ENCODE data around the gene KCNE1. TPM values are rescaled to one million over a fixed set of nuclear protein-coding genes. Genes with fewer than 3 reads are reported as not detected.

KCNE1 gene
- total and polyA plus RNA-seq, 10 of the 15 experiments (the other 5 are each of a cell fraction or from before 2014, with no cell fraction given) = 0.06 to 0.18 (median 0.09) TPM; not detected in 5

DNA sequence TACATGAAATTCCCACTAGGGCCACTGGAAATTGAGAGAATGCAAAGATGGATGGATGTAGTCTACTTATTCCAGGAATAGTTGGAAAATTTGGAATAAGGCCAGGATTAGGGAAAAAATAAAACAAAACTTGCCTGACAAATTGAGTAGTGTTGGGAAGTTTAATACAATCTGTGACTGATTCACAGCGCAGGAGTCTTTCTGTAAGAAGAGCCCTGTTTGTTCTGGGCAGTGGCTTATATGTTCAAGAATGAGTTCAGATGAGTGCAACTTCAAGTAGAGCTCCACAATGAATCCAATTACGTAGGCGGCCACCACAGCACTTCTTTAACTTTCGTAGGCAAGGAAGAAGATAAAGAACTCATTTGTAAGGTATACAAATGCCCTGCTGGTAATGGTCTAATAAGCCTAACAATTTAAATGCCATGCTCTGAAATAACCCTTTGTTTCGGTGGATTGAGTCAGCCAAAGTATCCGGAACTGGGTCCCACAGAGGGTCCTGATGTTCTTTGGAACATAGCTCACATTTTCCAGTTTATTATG, 47.1 kb upstream of the KCNE1 start:
- in situ Hi-C loops (cut with MboI) (no loop called here), intact Hi-C loops (cut with micrococcal nuclease; ENCODE audit: unreplicated experiment) (no loop called here)
- Histone ChIP-seq H4K20me1 (ENCODE audit: control insufficient read depth, insufficient read depth) (no peaks in the 10 kb centered on the region), H3K27ac (ENCODE audit: control insufficient read depth, insufficient read depth) (no peak overlapping the region), H3K79me2 (ENCODE audit: control insufficient read depth, insufficient read depth, low read length) (no peaks in the 10 kb centered on the region), H3K4me1 (ENCODE audit: control insufficient read depth, insufficient read depth, low read length) (no peaks in the 10 kb centered on the region; the same call in 1 of the 2 replicates), H3K9me3 (replicated peaks; ENCODE audit: control insufficient read depth, insufficient read depth, low read length) (peaks cover 5% of the 10 kb centered on the region; the same call in 2 of the 3 replicates), H3K4me3 (no peak overlapping the region), H3K27me3 (replicated peaks in 1 of 2; ENCODE audit: control insufficient read depth in 2 of 2, insufficient read depth in 2 of 2, low read length in 1 of 2) (no peaks in the 10 kb centered on the region), H2AFZ (ENCODE audit: control insufficient read depth, low read depth, low read length) (no peak overlapping the region), H3K9ac (ENCODE audit: control insufficient read depth, insufficient read depth, low read length) (no peak overlapping the region), H3K4me2 (ENCODE audit: control insufficient read depth, insufficient read depth) (no peak overlapping the region), H3K36me3 (ENCODE audit: control insufficient read depth in 2 of 2, insufficient read depth in 2 of 2, low read length in 1 of 2) (no peaks in the 10 kb centered on the region)
- ATAC-seq (no peak), DNase-seq (ENCODE audit: low read depth, low spot score) (no peak), FAIRE-seq (no peak)
- no peak for TF ChIP-seq LARP7 (IDR thresholded peaks at IDR 0.05)
- TF ChIP-seq, protein P1, sequence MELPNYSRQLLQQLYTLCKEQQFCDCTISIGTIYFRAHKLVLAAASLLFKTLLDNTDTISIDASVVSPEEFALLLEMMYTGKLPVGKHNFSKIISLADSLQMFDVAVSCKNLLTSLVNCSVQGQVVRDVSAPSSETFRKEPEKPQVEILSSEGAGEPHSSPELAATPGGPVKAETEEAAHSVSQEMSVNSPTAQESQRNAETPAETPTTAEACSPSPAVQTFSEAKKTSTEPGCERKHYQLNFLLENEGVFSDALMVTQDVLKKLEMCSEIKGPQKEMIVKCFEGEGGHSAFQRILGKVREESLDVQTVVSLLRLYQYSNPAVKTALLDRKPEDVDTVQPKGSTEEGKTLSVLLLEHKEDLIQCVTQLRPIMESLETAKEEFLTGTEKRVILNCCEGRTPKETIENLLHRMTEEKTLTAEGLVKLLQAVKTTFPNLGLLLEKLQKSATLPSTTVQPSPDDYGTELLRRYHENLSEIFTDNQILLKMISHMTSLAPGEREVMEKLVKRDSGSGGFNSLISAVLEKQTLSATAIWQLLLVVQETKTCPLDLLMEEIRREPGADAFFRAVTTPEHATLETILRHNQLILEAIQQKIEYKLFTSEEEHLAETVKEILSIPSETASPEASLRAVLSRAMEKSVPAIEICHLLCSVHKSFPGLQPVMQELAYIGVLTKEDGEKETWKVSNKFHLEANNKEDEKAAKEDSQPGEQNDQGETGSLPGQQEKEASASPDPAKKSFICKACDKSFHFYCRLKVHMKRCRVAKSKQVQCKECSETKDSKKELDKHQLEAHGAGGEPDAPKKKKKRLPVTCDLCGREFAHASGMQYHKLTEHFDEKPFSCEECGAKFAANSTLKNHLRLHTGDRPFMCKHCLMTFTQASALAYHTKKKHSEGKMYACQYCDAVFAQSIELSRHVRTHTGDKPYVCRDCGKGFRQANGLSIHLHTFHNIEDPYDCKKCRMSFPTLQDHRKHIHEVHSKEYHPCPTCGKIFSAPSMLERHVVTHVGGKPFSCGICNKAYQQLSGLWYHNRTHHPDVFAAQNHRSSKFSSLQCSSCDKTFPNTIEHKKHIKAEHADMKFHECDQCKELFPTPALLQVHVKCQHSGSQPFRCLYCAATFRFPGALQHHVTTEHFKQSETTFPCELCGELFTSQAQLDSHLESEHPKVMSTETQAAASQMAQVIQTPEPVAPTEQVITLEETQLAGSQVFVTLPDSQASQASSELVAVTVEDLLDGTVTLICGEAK (IDR thresholded peaks at IDR 0.05; ENCODE audit: borderline replicate concordance) = no peak
- no peak for TF ChIP-seq ESRRA (IDR thresholded peaks at IDR 0.05; ENCODE audit: low read length)
- TF ChIP-seq SMAD1 (IDR thresholded peaks at IDR 0.05; ENCODE audit: low read depth, partially characterized antibody) = no peak
- TF ChIP-seq KLF5 (IDR thresholded peaks at IDR 0.05; ENCODE audit: partially characterized antibody) = no peak
- TF ChIP-seq MXI1 (IDR thresholded peaks at IDR 0.05; ENCODE audit: low read depth, low read length) = no peak
- no peak for TF ChIP-seq JUND (IDR thresholded peaks at IDR 0.05; ENCODE audit: low read depth, low read length)
- POLR2A ChIA-PET = no interaction called here
- BruUV-seq (replicated peaks) = no TSS peak
- RAD21 ChIA-PET (ENCODE audit: unreplicated experiment) = no interaction called here
- WGBS (ENCODE audit: insufficient coverage, insufficient replicate concordance, low lambda C conversion rate, missing lambda C conversion rate) = 78% methylated on average over 6 of the region's 6 CpGs
- CTCF ChIA-PET = interaction anchor here (1.0 kb wide), 1 partner anchor 43 kb away, joined by 3 read pairs; no protein-coding TSS in a partner anchor
- SMC1A ChIA-PET (ENCODE audit: uncharacterized antibody, unreplicated experiment) = interaction anchor here (0.8 kb wide), 1 partner anchor 32 kb away, joined by 3 read pairs; no protein-coding TSS in a partner anchor

Data from GM12878 (cell line).